Activated CD4-positive, alpha-beta T cell treated with anti-CD3 and anti-CD28 coated beads, Interleukin-2, amount 10 ng/mL, durations not matched to agents 24 days and 14 days (primary cell): ENCODE data around the gene PWWP2B. TPM values are rescaled to one million over a fixed set of nuclear protein-coding genes. Genes with fewer than 3 reads are reported as not detected.

Experiments used
- DNase-seq: peaks from one replicate; pipeline ENCODE4 v3.0.0; 2022
- H3K27ac Mint-ChIP-seq: one replicate; pipeline ENCODE4 v1.8.0; 2022; ENCODE audit warnings: mild to moderate bottlenecking, mixed read lengths
- H3K27me3 Mint-ChIP-seq: one replicate; pipeline ENCODE4 v1.8.0; 2022; ENCODE audit warnings: mixed read lengths
- H3K36me3 Mint-ChIP-seq: one replicate; pipeline ENCODE4 v1.8.0; 2022; ENCODE audit warnings: low read depth, mild to moderate bottlenecking, mixed read lengths
- H3K4me1 Mint-ChIP-seq: one replicate; pipeline ENCODE4 v1.8.0; 2021; ENCODE audit warnings: mixed read lengths
- H3K4me3 Mint-ChIP-seq: one replicate; pipeline ENCODE4 v1.8.0; 2022; ENCODE audit warnings: mild to moderate bottlenecking, moderate library complexity, mixed read lengths
- H3K9me3 Mint-ChIP-seq: one replicate; pipeline ENCODE4 v1.8.0; 2021; ENCODE audit warnings: mixed read lengths
- intact Hi-C: fragments of 100-400 bp; cut with micrococcal nuclease; formaldehyde crosslinking; loops from one replicate; pipeline ENCODE4 v1.15.1; 2023
- total RNA-seq: library from RNA; stranded (reverse); gene quantifications from 2 replicates; pipeline ENCODE4 v1.2.3, GENCODE V29; 2022

Gene PWWP2B
- total RNA-seq, 1 donor from 2014 or later: 4.9 TPM

GRCh38 chr10:132466520-132467463 lies 69.8 kb downstream of the PWWP2B start:
- peaks cover 4% of the 10 kb centered on the region for H3K4me1 Mint-ChIP-seq
- intact Hi-C loops: no loop called here

More at GRCh38 chr10:132466520-132467463, 69.8 kb downstream of the PWWP2B start:
- no peak overlapping the region for H3K4me3 Mint-ChIP-seq
- DNase-seq: no peak
- no peaks in the 10 kb centered on the region for H3K36me3 Mint-ChIP-seq
- peaks cover 5% of the 10 kb centered on the region for H3K27me3 Mint-ChIP-seq
- H3K27ac Mint-ChIP-seq: no peak overlapping the region
- no peaks in the 10 kb centered on the region for H3K9me3 Mint-ChIP-seq

Other genes with a start within 250 kb of the PWWP2B start
- 32.5 TPM in 2 replicates for gene DPYSL4, start 210.3 kb upstream of the PWWP2B start, total RNA-seq
- gene STK32C, start 89.2 kb upstream of the PWWP2B start, total RNA-seq: 15.2 and 18.4 TPM in 2 replicates
- 2.3 and 3.3 TPM in 2 replicates for gene LRRC27, start 65.0 kb upstream of the PWWP2B start, total RNA-seq
- 10.3 and 10.5 TPM in 2 replicates for gene INPP5A, start 140.6 kb downstream of the PWWP2B start, total RNA-seq